GM12878 (cell line): ENCODE results near the gene DTD1.

ENCODE experiments used
- CBX5 ChIP-seq: sonication (generic); IDR thresholded peaks from 2 replicates; pipeline ENCODE4 v1.6.1; 2016; ENCODE audit warnings: low read depth, moderate library complexity, mild to moderate bottlenecking, inconsistent platforms
- CHD2 ChIP-seq: IDR thresholded peaks from 2 replicates; pipeline ENCODE4 v1.6.1; 2011; ENCODE audit warnings: low read depth, low read length, improper control_type of control experiment, borderline replicate concordance
- EP300 ChIP-seq, 2 experiments: fragments of 150-350 bp in 1 of 2; IDR thresholded peaks; 2 replicates each; pipeline ENCODE4 v1.6.1; 2011 to 2012; ENCODE audit warnings: low read depth in 2 of 2, low read length in 2 of 2, borderline replicate concordance in 1 of 2, improper control_type of control experiment in 1 of 2, inconsistent platforms in 1 of 2; ENCODE audit not compliant: control insufficient read depth in 1 of 2
- MTA3 ChIP-seq: IDR thresholded peaks from 2 replicates; pipeline ENCODE4 v1.6.1; 2012; ENCODE audit warnings: low read length, inconsistent platforms, borderline replicate concordance
- POLR2A ChIP-seq: IDR thresholded peaks from 2 replicates; pipeline ENCODE4 v1.6.1; 2011; ENCODE audit warnings: low read depth, mild to moderate bottlenecking, low read length
- SUZ12 ChIP-seq: fragments of 200-600 bp; sonication (generic); IDR thresholded peaks from one replicate; pipeline ENCODE4 v1.6.1; 2018; ENCODE audit warnings: antibody characterized with exemption, mild to moderate bottlenecking; ENCODE audit not compliant: unreplicated experiment
- TF ChIP-seq, protein P1 (sequence below): fragments of 450-650 bp; IDR thresholded peaks from 2 replicates; pipeline ENCODE4 v1.6.1; 2017; ENCODE audit warnings: mild to moderate bottlenecking, moderate library complexity
- TF ChIP-seq, protein P2 (sequence below): fragments of 450-650 bp; IDR thresholded peaks from 2 replicates; pipeline ENCODE4 v1.6.1; 2016; ENCODE audit warnings: mild to moderate bottlenecking
- TF ChIP-seq, protein P3 (sequence below), 3 experiments: IDR thresholded peaks in 2 of 3; conservative IDR thresholded peaks in 1 of 3; 2 replicates each; pipeline ENCODE4 v1.5.1; 2011; ENCODE audit warnings: low read depth in 3 of 3, low read length in 3 of 3, mild to moderate bottlenecking in 3 of 3, control low read depth in 2 of 3, moderate library complexity in 2 of 3, inconsistent platforms in 1 of 3, mixed read lengths in 1 of 3; ENCODE audit not compliant: control insufficient read depth in 2 of 3, insufficient read depth in 1 of 3; ENCODE audit errors: extremely low read depth in 1 of 3
- TF ChIP-seq, protein P4 (sequence below): IDR thresholded peaks from 2 replicates; pipeline ENCODE4 v1.6.1; 2011; ENCODE audit warnings: borderline replicate concordance, low read depth, mild to moderate bottlenecking, moderate library complexity, low read length; ENCODE audit not compliant: insufficient read depth, poor library complexity, severe bottlenecking
- TF ChIP-seq, protein P5 (sequence below): fragments of 450-650 bp; IDR thresholded peaks from 2 replicates; pipeline ENCODE4 v1.6.1; 2017; ENCODE audit warnings: low read depth, mild to moderate bottlenecking, moderate library complexity
- TF ChIP-seq, protein P6 (sequence below): fragments of 450-650 bp; IDR thresholded peaks from 2 replicates; pipeline ENCODE4 v1.6.1; 2017; ENCODE audit warnings: mild to moderate bottlenecking

DNA sequence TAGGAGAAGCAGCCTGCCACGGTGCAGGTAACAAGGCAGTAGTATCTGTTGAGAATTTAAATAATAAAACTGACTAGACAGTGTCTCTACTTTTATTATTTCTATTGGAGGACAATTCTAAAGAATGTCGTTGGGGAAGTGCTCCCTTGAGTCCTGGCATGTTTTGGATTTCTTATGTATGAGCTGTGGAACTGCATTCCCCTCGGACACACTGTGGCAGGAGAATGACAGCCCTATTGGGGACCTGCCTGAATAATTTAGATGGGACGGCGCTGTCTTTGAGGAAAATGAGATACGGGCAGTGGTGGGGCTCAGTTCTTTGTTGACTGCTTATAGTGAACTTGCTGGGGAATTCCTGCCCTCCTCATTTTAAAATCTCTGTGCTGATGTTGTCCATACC lies 223.3 kb downstream of the DTD1 start:
- TF ChIP-seq, protein P1, sequence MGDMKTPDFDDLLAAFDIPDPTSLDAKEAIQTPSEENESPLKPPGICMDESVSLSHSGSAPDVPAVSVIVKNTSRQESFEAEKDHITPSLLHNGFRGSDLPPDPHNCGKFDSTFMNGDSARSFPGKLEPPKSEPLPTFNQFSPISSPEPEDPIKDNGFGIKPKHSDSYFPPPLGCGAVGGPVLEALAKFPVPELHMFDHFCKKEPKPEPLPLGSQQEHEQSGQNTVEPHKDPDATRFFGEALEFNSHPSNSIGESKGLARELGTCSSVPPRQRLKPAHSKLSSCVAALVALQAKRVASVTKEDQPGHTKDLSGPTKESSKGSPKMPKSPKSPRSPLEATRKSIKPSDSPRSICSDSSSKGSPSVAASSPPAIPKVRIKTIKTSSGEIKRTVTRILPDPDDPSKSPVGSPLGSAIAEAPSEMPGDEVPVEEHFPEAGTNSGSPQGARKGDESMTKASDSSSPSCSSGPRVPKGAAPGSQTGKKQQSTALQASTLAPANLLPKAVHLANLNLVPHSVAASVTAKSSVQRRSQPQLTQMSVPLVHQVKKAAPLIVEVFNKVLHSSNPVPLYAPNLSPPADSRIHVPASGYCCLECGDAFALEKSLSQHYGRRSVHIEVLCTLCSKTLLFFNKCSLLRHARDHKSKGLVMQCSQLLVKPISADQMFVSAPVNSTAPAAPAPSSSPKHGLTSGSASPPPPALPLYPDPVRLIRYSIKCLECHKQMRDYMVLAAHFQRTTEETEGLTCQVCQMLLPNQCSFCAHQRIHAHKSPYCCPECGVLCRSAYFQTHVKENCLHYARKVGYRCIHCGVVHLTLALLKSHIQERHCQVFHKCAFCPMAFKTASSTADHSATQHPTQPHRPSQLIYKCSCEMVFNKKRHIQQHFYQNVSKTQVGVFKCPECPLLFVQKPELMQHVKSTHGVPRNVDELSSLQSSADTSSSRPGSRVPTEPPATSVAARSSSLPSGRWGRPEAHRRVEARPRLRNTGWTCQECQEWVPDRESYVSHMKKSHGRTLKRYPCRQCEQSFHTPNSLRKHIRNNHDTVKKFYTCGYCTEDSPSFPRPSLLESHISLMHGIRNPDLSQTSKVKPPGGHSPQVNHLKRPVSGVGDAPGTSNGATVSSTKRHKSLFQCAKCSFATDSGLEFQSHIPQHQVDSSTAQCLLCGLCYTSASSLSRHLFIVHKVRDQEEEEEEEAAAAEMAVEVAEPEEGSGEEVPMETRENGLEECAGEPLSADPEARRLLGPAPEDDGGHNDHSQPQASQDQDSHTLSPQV: no peak
- TF ChIP-seq, protein P2, sequence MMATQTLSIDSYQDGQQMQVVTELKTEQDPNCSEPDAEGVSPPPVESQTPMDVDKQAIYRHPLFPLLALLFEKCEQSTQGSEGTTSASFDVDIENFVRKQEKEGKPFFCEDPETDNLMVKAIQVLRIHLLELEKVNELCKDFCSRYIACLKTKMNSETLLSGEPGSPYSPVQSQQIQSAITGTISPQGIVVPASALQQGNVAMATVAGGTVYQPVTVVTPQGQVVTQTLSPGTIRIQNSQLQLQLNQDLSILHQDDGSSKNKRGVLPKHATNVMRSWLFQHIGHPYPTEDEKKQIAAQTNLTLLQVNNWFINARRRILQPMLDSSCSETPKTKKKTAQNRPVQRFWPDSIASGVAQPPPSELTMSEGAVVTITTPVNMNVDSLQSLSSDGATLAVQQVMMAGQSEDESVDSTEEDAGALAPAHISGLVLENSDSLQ: no peak
- TF ChIP-seq, protein P3, sequence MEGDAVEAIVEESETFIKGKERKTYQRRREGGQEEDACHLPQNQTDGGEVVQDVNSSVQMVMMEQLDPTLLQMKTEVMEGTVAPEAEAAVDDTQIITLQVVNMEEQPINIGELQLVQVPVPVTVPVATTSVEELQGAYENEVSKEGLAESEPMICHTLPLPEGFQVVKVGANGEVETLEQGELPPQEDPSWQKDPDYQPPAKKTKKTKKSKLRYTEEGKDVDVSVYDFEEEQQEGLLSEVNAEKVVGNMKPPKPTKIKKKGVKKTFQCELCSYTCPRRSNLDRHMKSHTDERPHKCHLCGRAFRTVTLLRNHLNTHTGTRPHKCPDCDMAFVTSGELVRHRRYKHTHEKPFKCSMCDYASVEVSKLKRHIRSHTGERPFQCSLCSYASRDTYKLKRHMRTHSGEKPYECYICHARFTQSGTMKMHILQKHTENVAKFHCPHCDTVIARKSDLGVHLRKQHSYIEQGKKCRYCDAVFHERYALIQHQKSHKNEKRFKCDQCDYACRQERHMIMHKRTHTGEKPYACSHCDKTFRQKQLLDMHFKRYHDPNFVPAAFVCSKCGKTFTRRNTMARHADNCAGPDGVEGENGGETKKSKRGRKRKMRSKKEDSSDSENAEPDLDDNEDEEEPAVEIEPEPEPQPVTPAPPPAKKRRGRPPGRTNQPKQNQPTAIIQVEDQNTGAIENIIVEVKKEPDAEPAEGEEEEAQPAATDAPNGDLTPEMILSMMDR (IDR thresholded peaks at IDR 0.05 in 2 of 3, conservative IDR thresholded peaks at IDR 0.05 in 1 of 3; ENCODE audit: control insufficient read depth in 2 of 3, extremely low read depth in 1 of 3, insufficient read depth in 1 of 3, low read depth in 3 of 3, low read length in 3 of 3): no peak
- TF ChIP-seq MTA3: no peak
- TF ChIP-seq, protein P4, sequence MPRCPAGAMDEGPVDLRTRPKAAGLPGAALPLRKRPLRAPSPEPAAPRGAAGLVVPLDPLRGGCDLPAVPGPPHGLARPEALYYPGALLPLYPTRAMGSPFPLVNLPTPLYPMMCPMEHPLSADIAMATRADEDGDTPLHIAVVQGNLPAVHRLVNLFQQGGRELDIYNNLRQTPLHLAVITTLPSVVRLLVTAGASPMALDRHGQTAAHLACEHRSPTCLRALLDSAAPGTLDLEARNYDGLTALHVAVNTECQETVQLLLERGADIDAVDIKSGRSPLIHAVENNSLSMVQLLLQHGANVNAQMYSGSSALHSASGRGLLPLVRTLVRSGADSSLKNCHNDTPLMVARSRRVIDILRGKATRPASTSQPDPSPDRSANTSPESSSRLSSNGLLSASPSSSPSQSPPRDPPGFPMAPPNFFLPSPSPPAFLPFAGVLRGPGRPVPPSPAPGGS: no peak
- no peak for TF ChIP-seq CBX5
- no peak for TF ChIP-seq EP300 (IDR thresholded peaks at IDR 0.05; ENCODE audit: borderline replicate concordance in 1 of 2, control insufficient read depth in 1 of 2, low read depth in 2 of 2, low read length in 2 of 2)
- no peak for TF ChIP-seq POLR2A
- TF ChIP-seq SUZ12: no peak
- TF ChIP-seq, protein P5, sequence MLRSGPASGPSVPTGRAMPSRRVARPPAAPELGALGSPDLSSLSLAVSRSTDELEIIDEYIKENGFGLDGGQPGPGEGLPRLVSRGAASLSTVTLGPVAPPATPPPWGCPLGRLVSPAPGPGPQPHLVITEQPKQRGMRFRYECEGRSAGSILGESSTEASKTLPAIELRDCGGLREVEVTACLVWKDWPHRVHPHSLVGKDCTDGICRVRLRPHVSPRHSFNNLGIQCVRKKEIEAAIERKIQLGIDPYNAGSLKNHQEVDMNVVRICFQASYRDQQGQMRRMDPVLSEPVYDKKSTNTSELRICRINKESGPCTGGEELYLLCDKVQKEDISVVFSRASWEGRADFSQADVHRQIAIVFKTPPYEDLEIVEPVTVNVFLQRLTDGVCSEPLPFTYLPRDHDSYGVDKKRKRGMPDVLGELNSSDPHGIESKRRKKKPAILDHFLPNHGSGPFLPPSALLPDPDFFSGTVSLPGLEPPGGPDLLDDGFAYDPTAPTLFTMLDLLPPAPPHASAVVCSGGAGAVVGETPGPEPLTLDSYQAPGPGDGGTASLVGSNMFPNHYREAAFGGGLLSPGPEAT: no peak
- no peak for TF ChIP-seq CHD2
- TF ChIP-seq, protein P6, sequence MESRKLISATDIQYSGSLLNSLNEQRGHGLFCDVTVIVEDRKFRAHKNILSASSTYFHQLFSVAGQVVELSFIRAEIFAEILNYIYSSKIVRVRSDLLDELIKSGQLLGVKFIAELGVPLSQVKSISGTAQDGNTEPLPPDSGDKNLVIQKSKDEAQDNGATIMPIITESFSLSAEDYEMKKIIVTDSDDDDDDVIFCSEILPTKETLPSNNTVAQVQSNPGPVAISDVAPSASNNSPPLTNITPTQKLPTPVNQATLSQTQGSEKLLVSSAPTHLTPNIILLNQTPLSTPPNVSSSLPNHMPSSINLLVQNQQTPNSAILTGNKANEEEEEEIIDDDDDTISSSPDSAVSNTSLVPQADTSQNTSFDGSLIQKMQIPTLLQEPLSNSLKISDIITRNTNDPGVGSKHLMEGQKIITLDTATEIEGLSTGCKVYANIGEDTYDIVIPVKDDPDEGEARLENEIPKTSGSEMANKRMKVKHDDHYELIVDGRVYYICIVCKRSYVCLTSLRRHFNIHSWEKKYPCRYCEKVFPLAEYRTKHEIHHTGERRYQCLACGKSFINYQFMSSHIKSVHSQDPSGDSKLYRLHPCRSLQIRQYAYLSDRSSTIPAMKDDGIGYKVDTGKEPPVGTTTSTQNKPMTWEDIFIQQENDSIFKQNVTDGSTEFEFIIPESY: no peak
